Left renal cortex interstitium (tissue), 4 donors: ENCODE results near the gene SLC25A21. TPM values are rescaled to one million over a fixed set of nuclear protein-coding genes. Genes with fewer than 3 reads are reported as not detected.

ENCODE experiments used
- DNase-seq, 4 donors: peaks; one replicate each; pipeline ENCODE4 v3.0.0-alpha.2; 2013; ENCODE audit warnings: low read depth in 4 of 4, low spot score in 2 of 4, missing footprints in 1 of 4
- polyA plus RNA-seq, 4 donors: library from polyadenylated mRNA; unstranded; fragments of 120-200 nt; gene quantifications; one replicate each; pipeline ENCODE4 v1.2.1, GENCODE V29; 2013; ENCODE audit not compliant: insufficient read length in 4 of 4

Gene SLC25A21
- polyA plus RNA-seq, 4 donors = 2.3 to 4.4 (median 3.3) TPM

DNA sequence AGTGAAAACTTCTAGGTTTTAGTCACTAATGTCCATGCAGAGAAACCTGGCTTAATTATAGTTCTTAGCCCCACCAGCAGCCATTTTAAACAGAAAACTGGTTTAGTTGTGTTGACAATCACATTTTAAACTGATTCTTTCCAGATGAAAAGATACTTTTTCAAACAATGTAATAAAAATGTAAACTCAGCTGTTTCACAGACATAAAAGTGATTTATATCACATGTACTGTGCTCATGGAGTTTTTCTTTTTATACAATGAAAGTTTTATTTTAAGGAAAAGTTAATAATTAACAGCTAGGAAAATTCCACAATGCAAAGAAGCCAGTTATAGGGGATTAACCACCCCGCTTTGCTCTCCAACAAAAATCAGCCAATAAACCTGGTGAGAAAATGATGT lies 381.0 kb downstream of the SLC25A21 start:
- no peak for DNase-seq

DNA sequence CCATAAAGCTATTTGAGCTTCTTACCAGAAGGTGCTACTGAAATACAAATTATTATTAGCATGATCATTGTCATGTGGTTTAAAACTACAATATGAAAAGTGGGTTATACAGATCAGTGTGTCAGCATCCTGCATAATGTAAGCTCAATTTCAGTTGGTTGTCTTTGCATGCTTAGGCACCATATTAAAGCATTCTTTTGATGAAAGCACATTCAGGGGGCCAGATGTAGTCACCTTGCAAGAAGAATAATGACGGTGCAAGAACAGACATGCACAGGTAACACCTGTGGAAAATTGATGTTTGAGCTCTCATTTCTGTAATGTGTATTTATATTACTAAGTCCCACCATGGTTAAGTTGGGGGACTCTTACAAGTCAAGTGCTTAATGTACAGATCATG lies 386.9 kb downstream of the SLC25A21 start:
- no peak for DNase-seq

DNA sequence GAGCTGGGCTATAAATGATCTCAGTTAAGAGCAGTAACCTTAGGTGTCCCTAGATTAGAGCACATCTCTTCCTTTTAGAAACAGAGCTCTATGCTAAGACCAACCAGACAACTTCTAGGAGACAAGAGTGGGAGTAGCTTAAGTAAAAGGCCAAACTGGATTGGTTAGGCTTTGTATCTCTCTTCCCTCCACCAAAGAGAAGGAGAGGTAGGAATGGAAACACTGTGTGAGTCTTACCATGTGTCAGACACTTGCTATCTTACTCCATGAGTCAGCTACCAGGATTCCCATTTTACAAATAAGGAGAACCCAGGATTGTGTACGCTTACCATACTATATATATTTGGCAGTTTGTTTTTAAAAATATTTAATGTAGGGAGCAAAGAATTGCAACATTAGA lies 387.9 kb downstream of the SLC25A21 start:
- DNase-seq = no peak

DNA sequence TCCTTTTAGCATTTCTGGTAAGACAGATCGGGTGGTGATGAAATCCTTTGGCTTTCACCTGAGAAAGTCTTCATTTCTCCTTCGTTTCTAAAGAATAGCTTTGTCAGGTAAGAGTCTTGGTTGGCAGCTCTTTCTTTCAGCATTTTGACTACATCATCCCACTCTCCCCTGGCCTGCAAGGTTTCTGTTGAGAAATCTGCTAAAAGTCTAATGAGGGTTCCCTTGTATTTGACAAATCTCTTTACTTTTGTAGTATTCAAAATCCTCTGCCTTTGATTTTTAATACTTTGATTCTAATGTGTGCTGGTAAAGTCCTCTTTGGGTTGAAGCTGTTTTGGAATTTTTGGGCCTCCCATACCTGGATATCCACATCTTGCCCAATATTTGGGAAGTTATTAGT lies 390.5 kb downstream of the SLC25A21 start:
- no peak for DNase-seq

DNA sequence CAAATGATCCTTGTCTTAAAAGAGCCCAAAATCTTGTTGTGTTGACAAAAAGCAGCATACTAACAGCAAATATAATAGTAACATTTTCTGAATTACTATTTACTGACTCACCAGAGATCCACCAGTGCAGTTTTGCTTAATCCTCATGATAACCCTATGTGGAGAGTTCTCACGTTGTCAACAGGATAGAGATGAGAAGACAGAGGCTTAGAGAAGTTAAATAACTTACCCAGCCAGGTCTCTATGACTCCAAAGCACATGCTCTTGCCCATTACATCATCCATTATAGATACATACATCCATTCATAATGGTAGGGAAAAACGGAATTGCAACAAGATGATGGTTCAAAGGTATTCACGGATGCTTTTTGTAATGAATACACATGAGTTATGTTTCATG lies 398.8 kb downstream of the SLC25A21 start:
- DNase-seq = no peak

DNA sequence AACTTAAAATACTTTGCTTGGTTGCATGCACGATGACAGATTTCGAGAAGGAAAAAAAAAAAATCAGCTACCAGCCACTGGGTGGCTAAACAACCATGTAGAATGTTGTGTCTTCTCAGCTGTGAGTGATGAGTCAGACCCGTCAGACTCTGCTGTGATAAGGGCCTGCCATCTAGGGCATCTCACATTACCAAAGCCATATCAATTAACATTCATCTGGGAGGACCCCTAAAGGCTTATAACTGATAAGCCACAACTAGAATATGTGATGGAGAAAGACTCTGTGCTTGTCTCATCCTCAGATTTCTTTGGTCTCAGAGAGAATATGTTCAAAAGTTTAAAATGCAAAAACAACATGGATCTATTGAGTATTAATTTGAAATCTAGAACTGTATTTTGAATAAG lies 399.3 kb downstream of the SLC25A21 start:
- DNase-seq = no peak

DNA sequence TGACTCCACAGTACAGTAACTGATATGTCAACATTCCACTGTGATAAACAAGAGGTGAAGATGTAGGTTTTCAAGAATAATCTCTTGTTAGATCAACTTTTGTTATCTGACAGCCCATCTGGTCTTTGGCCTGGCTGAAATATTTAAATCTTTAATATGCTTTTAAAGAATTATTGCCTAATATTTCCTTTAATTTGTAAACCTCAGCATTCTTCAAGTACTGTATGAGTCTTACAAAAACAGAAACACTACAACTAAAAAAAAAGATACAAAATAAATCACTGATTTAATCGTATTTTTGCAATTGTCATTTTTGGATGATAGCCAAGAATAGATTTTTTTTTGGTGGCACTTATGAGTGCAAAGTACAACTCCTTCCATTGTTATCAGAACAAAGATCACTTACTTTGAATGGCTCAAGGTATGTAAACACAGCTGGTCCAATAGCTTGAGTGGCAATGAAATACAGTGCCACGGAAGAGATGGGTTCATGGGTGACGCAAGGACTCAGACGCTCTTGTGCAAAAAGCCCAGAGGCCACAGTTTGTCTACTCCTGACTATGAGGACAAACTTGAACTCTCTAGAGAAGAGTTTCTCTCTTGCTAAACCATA lies 401.3 kb downstream of the SLC25A21 start:
- DNase-seq = no peak

DNA sequence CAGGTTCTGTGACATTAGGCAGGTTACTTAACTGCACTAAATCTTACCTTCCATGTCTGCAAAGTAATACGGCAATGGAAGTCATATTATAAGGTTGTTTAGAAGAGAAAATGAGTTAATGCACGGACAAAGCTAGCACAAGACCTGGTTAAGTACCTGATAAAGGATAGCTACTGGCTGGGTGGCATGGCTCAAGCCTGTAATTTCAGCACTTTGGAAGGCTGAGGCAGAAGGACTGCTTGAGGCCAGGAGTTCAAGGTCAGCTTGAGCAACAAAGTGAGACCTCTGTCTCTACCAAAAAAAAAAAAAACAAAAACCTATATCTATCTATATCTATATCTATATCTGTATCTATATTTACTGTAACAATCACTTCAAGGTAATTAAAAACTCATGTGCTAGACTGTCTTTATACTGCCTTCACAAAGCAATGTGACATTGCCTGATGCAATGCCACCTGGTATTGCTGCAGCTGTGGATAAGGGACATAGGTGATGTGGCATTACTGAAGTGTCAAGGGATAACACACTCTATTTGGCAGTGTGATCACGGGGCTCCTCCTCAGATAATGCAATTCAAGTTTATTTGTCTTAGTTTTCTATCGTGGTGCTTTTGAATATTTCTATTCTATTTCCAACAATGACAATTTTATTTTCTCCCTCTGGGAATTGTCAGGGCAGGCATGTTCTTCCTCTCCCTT lies 403.6 kb downstream of the SLC25A21 start:
- DNase-seq = no peak

DNA sequence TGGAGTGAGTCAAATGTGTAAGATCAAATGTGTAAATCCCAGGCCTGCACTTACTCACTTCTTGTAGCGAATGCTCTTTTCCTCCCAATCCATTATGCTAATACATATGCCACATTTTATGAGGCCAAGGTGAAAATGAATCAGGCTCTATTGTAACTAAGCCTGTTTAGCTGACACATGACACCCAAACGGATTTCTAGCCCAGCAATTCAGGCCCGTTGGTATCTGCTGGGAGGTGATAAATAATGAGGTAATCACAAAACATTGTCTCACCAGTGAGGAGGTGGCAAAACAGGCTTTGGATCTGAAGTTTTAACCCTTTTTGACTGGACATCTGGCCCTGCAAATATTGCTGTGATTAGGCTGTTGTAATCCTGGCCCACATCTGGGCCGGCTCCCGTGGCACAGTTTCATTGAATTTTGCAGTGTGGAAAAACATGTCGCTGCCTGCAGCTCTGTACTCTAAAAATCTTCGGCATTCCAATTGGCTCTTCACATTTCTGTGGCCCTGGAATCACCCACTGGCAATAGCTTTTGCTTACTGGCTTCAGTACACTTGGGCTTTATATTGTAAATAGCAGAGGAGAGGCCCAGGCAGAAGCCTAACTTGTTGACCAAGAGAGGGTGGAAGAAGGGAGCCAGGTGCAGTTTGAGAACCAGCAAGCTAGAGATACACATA lies 404.7 kb downstream of the SLC25A21 start:
- DNase-seq = peak in 1 of 4 donors; percentile 21

DNA sequence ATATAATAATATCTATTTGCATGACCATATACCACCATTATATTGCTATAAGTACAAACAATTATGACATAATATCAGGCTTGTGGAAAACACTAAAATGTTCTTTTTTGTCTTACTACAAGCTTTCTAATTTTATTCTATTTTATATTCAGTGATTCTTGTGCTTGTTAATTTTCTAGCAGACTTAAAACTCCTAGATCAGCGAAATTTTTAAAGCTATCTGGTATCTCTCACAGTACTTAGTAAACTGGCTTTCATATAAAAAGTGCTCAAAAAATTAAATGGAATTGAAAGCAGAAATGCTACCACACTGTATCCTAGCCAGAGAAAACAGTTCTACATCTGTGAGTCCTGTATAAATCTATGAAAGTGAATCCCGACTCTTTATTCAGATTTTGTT lies 405.4 kb downstream of the SLC25A21 start:
- DNase-seq = no peak

DNA sequence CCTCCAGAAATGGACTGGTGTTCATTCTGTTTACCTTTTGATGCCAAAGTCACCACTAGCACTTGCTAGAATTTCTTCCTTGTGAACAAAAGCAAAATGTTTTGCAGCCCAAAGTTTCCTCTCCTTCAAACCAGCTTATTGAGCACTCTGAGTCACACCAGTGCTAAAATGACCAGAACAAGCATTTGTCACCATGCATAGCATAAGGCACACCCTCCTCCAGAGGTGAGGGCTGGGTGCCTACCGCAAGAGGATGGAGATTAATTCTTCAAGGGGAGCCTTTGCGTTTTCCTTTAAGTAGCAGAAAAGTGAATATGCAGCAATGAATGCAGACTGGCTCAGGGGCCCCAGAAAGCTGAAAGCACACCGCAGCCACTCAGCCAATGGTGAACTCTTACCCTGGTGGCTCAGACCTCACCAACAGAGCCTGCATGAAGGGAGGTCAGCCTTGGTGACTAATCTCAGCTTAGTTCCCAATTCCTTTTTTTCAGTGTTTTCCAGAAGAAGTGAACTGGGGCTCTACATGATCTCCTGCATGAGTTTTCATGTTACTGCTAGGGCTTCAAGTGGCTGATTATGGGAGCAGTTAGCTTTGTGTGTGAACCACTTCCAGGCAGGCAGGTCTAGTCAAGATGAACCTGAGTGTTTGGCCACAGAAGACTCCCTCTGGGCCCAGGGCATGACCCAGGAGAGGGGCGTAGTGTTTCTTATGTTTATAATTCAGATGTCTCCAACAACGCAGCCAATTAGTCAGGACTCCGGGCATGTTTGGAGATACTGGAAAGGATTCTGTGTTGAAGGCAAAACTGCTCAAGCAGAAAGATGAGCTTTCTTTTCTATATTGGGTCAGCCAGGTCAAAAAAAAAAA lies 414.4 kb downstream of the SLC25A21 start:
- DNase-seq = no peak

DNA sequence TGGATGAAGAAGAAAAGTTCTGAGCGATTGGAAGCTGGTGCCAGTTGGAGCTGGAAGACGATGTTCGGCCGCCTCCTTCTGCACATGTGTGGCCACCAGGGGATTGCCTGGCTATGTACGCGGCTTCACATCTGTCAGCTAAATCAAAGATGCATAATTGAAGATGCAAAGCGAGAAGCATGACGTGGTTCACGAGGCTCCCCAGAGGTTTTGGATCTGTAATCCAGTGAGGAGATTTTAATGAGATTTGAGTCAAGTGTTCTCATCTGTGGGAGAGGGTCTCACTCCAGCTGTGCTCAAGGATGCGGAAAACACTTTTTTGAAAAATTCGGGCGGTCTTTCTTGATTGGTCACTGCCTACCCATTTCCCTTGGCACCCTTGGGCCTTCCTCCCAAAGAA lies 416.2 kb downstream of the SLC25A21 start:
- no peak for DNase-seq

DNA sequence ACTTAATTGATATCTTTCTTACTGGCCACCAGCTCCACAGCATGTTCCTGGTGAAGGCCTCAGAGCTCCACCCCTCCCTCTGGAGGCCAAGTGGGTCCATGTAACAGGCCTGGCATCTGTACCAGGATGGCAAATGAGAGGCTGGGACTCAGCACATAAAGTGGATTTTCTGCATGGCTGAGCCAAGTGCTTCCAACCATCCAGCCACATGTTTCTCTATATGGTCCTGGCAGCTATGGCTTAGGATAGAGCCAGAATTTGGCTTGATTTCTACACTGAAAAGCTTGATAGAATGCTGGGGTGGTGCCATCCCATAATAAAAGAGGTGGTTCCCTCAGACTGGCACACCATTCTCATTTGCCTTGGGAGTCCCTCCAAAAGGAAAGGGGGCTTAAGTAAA lies 416.6 kb downstream of the SLC25A21 start:
- DNase-seq = no peak

DNA sequence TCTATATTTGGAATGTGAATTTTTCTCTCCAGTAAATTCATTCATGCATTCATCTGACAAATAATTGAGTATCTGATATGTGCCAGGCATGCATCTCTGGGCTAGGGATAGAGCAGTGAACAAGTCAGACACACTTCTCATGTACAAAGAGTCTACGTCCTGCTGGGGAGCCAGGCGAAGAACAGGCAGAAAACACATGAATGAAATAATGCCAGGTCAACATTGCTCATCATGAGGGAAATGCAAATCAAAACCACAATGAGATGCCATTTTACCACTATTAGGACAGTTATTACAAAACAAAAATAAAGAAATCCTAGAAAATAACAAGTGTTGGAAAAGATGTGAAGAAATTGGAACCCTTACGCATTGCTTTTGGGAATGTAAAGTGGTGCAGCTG lies 420.5 kb downstream of the SLC25A21 start:
- no peak for DNase-seq

DNA sequence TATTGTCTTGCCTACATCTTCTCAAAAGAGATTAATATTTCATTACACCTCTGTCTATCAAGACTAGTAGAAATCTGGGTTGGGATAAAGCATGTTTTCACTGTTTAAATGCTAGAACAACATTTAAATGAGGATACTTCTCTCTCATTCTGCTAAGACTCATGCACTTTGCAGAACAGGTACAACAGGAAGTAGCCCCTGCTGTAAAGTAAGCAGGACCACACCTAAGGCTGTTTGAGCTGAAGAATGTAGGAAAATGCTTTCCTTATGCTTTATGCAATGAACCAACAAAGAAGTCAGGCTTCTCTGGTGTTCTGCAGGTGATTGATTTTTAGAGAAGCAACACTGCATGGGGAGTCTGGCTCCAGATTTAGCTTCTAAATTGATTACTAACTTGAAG lies 421.3 kb downstream of the SLC25A21 start:
- DNase-seq = no peak

DNA sequence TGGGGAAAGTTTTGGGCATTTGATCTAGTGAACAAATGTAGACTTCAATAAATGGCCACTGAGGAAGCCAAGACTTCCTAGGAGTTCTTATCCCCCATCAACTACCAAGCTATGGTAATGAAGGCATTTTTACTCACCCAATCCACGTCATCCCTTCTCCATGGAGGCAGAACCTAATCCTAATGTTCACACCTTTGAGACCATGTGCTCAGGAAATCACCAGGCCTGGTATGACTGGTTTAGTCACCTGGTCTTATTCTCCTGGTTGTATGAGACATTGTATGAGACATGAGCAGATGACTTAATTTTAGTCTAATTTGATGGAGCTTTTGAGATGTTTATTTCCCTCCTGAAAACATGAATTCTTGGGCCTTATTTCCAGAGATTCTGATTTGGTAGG lies 422.2 kb downstream of the SLC25A21 start:
- DNase-seq = no peak

DNA sequence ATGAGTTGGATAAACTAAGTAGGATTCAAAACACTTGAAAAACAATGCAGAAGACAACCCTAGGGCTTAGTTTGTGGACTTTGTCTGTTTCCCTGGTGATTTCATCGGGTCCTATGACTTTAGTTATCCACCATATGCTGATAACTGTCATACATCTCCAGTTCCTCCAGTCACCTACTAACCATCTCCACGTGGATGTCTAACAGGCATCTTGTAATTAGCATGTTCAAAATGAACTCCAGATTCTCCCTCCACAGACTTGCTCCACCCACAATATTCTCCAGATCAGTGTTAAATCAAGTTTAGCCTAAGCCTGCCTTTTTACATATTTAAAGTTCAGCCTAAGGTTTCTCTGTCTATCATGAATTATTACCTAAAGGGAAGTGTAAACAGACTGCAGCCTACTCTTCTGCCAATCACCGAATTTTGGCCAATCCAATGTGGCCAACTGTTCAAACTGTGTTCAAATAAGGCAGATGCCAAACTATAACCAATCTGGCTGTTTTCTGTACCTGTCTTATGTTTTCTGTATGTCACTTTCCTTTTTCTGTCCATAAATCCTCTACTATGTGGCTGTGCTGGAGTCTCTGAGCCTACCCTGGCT lies 423.7 kb downstream of the SLC25A21 start:
- DNase-seq = no peak

DNA sequence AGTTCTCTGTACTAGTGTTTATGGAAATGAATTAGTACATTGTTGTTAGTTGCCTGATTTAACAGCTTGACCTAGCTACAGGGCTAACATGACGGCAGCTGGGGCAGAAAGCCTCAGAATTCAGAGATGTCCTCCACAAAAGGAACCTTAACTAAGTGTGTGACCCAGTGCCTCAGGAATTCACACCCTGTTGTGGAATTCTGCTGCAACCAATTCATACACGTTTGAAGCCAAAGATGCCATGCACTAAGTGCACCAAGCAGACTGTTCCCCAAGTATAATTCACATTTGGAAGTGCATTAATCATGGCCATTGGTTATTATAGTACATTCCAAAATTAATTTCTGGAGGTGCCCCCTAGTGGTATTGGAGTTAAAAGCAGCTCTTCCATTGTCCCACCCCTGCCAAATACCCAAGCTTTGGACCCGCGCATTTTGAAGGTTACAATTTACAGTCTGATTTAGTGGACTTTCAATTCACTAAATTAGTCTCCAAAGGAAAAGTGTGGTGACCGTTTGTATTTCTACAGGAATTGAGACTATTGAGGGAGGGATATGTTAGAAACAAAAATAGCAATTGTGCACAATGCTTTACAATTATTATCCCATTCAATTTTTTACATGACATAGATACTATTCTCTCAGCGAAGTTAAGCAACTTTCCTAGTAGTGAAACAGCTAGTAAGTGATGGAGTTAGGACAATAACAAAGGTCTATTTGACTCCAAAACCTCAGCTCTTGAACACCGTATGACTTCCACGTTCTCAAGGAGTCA lies 424.8 kb downstream of the SLC25A21 start:
- no peak for DNase-seq

DNA sequence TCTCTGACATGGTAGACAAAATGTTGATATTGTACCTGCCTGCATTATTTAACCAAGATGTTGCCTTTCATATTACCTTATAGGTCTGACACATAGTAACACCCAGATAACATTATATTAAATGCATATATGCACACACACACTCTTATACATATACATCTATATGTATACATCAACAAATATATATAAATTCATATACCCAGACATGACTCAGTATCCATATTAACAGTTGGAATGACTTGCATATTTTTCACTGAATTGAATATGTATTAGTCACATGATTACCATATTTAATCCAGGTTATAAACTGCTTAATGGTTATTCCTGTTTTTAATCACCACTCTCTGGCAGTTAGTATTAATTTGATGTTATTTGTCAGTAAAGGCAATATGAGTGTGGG lies 425.5 kb downstream of the SLC25A21 start:
- no peak for DNase-seq

DNA sequence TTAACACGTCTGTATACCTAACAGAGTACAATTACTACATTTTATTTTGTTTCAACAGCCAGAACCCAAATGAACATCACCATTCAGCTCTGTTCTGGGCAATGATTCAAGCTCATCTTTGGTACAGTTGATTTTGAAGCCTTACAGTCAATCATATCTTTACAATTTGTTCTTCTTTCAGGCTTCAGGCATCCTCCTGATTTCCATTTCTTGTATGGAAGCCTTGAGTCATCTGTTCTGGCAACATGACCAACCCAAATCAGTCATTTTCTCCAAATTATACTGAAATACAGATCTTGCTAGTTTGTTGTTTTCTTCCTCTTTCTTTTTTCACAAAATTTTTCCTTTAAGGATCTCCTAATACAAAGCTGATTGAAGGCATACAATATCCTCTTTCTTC lies 430.5 kb downstream of the SLC25A21 start:
- no peak for DNase-seq
